ENCODE measurements around the gene KLHDC8B. TPM values are rescaled to one million over a fixed set of nuclear protein-coding genes. Genes with fewer than 3 reads are reported as not detected.
"Not testable (repeated sequence)": the region's sequence is repeated elsewhere in the genome, so short reads cannot be mapped to it uniquely, and the experiment has no call there.

KLHDC8B gene
- polyA plus RNA-seq, 12 donors, result 44.8 to 128 (median 84.8) TPM; not detected in 1

- no peak for DNase-seq
Measured at GRCh38 chr3:49177073-49177472, 5.7 kb downstream of the KLHDC8B start.

GRCh38 chr3:49180116-49180515 is 8.7 kb downstream of the KLHDC8B start:
- DNase-seq, result no peak

- no peak for DNase-seq
Measured at GRCh38 chr3:49181351-49181750, 10.0 kb downstream of the KLHDC8B start.

GRCh38 chr3:49182682-49183081 is 11.3 kb downstream of the KLHDC8B start:
- no peak for DNase-seq

- DNase-seq, result no peak
Measured at GRCh38 chr3:49183873-49184272, 12.5 kb downstream of the KLHDC8B start.

GRCh38 chr3:49191741-49192140 is 20.3 kb downstream of the KLHDC8B start:
- DNase-seq, result no peak

GRCh38 chr3:49198161-49198560 is 26.8 kb downstream of the KLHDC8B start:
- DNase-seq, result no peak

GRCh38 chr3:49198611-49199230 is 27.3 kb downstream of the KLHDC8B start:
- DNase-seq, result no peak

GRCh38 chr3:49199239-49199899 is 28.0 kb downstream of the KLHDC8B start:
- DNase-seq, result peak; percentile 90

- no peak for DNase-seq
Measured at GRCh38 chr3:49199900-49200281, 28.5 kb downstream of the KLHDC8B start.

- DNase-seq, result no peak
Measured at GRCh38 chr3:49213541-49213943, 42.1 kb downstream of the KLHDC8B start.

GRCh38 chr3:49213998-49214397 is 42.6 kb downstream of the KLHDC8B start:
- no peak for DNase-seq

- not testable (repeated sequence) for DNase-seq
Measured at GRCh38 chr3:49216687-49217086, 45.3 kb downstream of the KLHDC8B start.

- DNase-seq, result not testable (repeated sequence)
Measured at GRCh38 chr3:49217108-49217507, 45.7 kb downstream of the KLHDC8B start.

GRCh38 chr3:49217688-49218470 is 46.5 kb downstream of the KLHDC8B start:
- DNase-seq, result peak; percentile 47

- DNase-seq, result peak; percentile 64
Measured at GRCh38 chr3:49218471-49218989, 47.1 kb downstream of the KLHDC8B start.

- DNase-seq, result no peak
Measured at GRCh38 chr3:49219132-49219531, 47.7 kb downstream of the KLHDC8B start.

GRCh38 chr3:49220985-49221563 is 49.7 kb downstream of the KLHDC8B start:
- not testable (repeated sequence) for DNase-seq

GRCh38 chr3:49222002-49222401 is 50.6 kb downstream of the KLHDC8B start:
- DNase-seq, result no peak
